GM06990 (cell line): ENCODE data around the gene TOGARAM2.
"Not testable (repeated sequence)": the region's sequence is repeated elsewhere in the genome, so short reads cannot be mapped to it uniquely, and the experiment has no call there.

Source experiments
- DNase-seq: peaks from one replicate; pipeline ENCODE4 v3.0.0-alpha.2; 2011; ENCODE audit not compliant: insufficient read length; ENCODE audit errors: extremely low read depth
- H3K27me3 ChIP-seq: replicated peaks from 2 replicates; pipeline ENCODE4 v1.6.0; 2011; ENCODE audit warnings: low read length; ENCODE audit not compliant: control insufficient read depth, insufficient read depth
- H3K36me3 ChIP-seq: 2 replicates; pipeline ENCODE4 v1.5.1; 2011; ENCODE audit warnings: low read length; ENCODE audit not compliant: control insufficient read depth, insufficient read depth
- H3K4me3 ChIP-seq: replicated peaks from 2 replicates; pipeline ENCODE4 v1.5.1; 2011; ENCODE audit warnings: low read depth, mild to moderate bottlenecking, control low read depth, low read length
- TF ChIP-seq, protein P1 (sequence below): IDR thresholded peaks from 2 replicates; pipeline ENCODE4 v1.5.1; 2011; ENCODE audit warnings: low read length, control low read depth, mild to moderate bottlenecking, inconsistent platforms; ENCODE audit not compliant: insufficient read depth, poor library complexity, severe bottlenecking

The TOGARAM2 gene

GRCh38 chr2:29080886-29081743 lies 100.0 kb downstream of the TOGARAM2 start:
- no peaks in the 10 kb centered on the region for H3K27me3 ChIP-seq
- TF ChIP-seq, protein P1, sequence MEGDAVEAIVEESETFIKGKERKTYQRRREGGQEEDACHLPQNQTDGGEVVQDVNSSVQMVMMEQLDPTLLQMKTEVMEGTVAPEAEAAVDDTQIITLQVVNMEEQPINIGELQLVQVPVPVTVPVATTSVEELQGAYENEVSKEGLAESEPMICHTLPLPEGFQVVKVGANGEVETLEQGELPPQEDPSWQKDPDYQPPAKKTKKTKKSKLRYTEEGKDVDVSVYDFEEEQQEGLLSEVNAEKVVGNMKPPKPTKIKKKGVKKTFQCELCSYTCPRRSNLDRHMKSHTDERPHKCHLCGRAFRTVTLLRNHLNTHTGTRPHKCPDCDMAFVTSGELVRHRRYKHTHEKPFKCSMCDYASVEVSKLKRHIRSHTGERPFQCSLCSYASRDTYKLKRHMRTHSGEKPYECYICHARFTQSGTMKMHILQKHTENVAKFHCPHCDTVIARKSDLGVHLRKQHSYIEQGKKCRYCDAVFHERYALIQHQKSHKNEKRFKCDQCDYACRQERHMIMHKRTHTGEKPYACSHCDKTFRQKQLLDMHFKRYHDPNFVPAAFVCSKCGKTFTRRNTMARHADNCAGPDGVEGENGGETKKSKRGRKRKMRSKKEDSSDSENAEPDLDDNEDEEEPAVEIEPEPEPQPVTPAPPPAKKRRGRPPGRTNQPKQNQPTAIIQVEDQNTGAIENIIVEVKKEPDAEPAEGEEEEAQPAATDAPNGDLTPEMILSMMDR, result no peak
- H3K36me3 ChIP-seq, result no peaks in the 10 kb centered on the region
- no peak overlapping the region for H3K4me3 ChIP-seq
- DNase-seq, result no peak

DNA sequence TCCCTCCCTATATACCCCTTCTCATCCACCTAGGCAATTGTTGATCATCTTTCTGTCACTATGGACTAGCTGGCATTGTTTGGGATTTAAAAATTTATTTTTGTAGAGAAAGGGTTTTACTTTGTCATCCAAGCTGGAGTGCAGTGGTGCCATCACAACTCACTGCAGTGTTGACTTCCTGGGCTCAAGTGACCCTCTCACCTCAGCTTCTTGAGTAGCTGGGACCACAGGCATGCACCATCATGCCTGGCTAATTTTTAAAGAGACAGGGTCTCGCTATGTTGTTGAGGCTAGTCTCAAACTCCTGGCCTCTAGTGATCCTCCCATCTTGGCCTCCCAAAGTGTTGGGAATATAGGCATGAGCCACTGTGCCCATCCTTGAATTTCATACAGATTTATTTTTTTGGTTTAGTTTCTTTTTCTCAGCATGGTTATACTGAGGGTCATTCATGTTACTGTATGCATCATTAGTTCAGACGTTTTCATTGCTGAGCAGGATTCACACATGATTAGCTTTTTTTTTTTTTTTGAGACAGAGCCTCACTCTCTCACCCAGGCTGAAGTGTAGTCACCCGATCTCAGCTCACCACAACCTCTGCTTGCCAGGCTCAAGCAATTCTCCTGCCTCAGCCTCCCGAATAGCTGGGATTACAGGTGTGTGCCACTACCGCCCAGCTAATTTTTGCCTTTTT lies 101.9 kb downstream of the TOGARAM2 start:
- Histone ChIP-seq H3K4me3 (no peak overlapping the region), H3K36me3 (no peaks in the 10 kb centered on the region), H3K27me3 (no peaks in the 10 kb centered on the region)
- peak; percentile 50 for DNase-seq
- TF ChIP-seq, protein P1, result no peak

DNA sequence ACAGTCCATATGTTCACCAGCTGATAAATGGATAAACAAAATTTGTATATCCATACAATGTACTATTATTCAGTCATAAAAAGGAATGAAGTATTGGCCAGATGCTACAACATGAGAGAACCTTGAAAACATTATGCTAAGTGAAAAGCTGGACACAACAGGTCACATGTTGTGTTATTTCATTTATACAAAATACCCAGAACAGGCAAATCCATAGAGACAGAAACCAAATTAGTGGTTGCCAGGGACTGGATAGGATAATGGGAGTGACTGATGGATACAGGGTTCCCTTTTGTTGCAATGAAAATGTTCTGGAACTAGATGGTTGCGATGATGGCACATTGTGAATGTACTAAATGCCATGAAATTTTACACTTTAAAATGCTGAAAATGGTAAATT lies 103.5 kb downstream of the TOGARAM2 start:
- H3K36me3 ChIP-seq, result no peaks in the 10 kb centered on the region
- H3K27me3 ChIP-seq, result no peaks in the 10 kb centered on the region
- TF ChIP-seq, protein P1, result no peak
- H3K4me3 ChIP-seq, result no peak overlapping the region
- no peak for DNase-seq

DNA sequence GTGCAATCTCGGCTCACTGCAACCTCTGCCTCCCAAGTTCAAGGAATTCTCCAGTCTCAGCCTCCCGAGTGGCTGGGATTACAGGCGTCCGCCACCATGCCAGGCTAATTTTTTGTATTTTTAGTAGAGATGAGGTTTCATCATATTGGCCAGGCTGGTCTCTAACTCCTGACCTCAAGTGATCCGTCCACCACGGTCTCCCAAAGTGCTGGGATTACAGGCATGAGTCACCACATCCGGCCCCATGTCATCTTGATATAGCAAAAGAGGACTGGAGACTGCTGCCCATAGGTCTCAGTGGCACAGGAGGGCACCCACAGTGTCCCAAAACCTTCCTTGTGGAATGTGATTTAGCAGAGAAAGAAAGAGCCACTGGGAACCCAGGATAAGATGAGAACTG lies 109.2 kb downstream of the TOGARAM2 start:
- not testable (repeated sequence) for H3K36me3 ChIP-seq, H3K4me3 ChIP-seq, DNase-seq, H3K27me3 ChIP-seq

GRCh38 chr2:29096969-29097368 lies 115.9 kb downstream of the TOGARAM2 start:
- H3K4me3 ChIP-seq, result no peak overlapping the region
- H3K27me3 ChIP-seq, result no peaks in the 10 kb centered on the region
- no peaks in the 10 kb centered on the region for H3K36me3 ChIP-seq
- no peak for DNase-seq
- TF ChIP-seq, protein P1, result no peak

- no peaks in the 10 kb centered on the region for H3K27me3 ChIP-seq
- no peaks in the 10 kb centered on the region for H3K36me3 ChIP-seq
- TF ChIP-seq, protein P1, result no peak
- no peak overlapping the region for H3K4me3 ChIP-seq
- no peak for DNase-seq
Measured at GRCh38 chr2:29097569-29097968, 116.5 kb downstream of the TOGARAM2 start.
